ENCODE measurements around the gene C9orf50. TPM values are rescaled to one million over a fixed set of nuclear protein-coding genes. Genes with fewer than 3 reads are reported as not detected.

C9orf50 gene
- total and polyA plus RNA-seq, 2 donors (not counting 3 experiments of a cell fraction or from before 2014, with no cell fraction given) = not detected

DNA sequence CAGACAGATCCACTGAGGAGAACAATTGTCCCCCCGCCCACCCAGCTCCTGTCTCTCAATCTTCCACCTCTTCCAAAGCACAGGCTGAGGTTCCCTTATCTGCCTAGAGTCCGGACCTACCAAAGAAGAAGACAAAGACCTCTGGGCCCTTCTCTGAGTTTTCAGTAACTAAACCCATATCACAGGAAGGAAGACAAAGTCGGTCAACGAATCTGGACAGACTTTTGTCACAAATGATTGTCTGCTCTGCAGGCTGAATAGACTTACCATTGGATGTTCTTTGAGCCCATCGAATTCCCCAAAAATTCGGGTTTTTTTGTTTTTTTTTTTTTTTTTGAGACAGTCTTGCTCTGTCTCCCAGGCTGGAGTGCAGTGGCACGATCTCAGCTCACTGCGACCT lies 58.0 kb downstream of the C9orf50 start:
- Histone ChIP-seq H3K79me2 (ENCODE audit: control insufficient read depth, insufficient read depth, low read length) (no peaks in the 10 kb centered on the region), H4K20me1 (replicated peaks; ENCODE audit: control insufficient read depth, extremely low read depth, insufficient read depth, low read length) (no peaks in the 10 kb centered on the region), H3K27ac (ENCODE audit: insufficient read depth, low read depth, low read length) (no peak overlapping the region), H3K36me3 (ENCODE audit: control insufficient read depth in 2 of 2, extremely low read depth in 1 of 2, insufficient read depth in 2 of 2, low read length in 2 of 2) (no peaks in the 10 kb centered on the region), H3K9ac (replicated peaks; ENCODE audit: extremely low read depth, insufficient read depth, low read length) (no peak overlapping the region), H3K27me3 (ENCODE audit: control insufficient read depth in 2 of 2, insufficient read depth in 2 of 2, low read length in 2 of 2) (no peaks in the 10 kb centered on the region), H3K4me2 (ENCODE audit: insufficient read depth, low read length) (no peak overlapping the region), H3K4me3 (replicated peaks in 1 of 3; ENCODE audit: insufficient read depth in 1 of 3, low read depth in 1 of 3, low read length in 3 of 3) (no peak overlapping the region), H3K9me3 (replicated peaks; ENCODE audit: control insufficient read depth, insufficient read depth, low read length) (no peaks in the 10 kb centered on the region), H3K4me1 (ENCODE audit: control insufficient read depth, extremely low read depth, insufficient read depth, low read length) (no peaks in the 10 kb centered on the region), H2AFZ (ENCODE audit: low read depth, low read length) (no peak overlapping the region), H3K9me1 (replicated peaks; ENCODE audit: control insufficient read depth, extremely low read depth, insufficient read depth, low read length) (no peaks in the 10 kb centered on the region)
- dilution Hi-C loops (cut with MboI; ENCODE audit: extremely low pct_ligation_motif_present, low sequenced_read_pairs) = no loop called here
- CTCF ChIA-PET = no interaction called here
- BruUV-seq (replicated peaks) = no TSS peak
- intact Hi-C loops (cut with micrococcal nuclease) = no loop called here
- TF ChIP-seq MAX (IDR thresholded peaks at IDR 0.05; ENCODE audit: insufficient read depth, insufficient read length) (no peak), EZH2 (IDR thresholded peaks at IDR 0.05; ENCODE audit: borderline replicate concordance, low read depth, low read length, severe bottlenecking) (no peak), GATA2 (IDR thresholded peaks at IDR 0.05; ENCODE audit: insufficient read depth, insufficient read length, low read depth, low read length) (no peak), POLR2A (IDR thresholded peaks at IDR 0.05; ENCODE audit: low read depth, low read length) (no peak), FOS (IDR thresholded peaks at IDR 0.05; ENCODE audit: borderline replicate concordance, insufficient read depth, low read length) (no peak), MYC (IDR thresholded peaks at IDR 0.05; ENCODE audit: low read depth, low read length) (no peak), JUN (IDR thresholded peaks at IDR 0.05; ENCODE audit: borderline replicate concordance, insufficient read depth, insufficient read length, low read depth) (no peak), POLR2AphosphoS5 (IDR thresholded peaks at IDR 0.05; ENCODE audit: insufficient read depth, low read depth, low read length) (no peak)
- POLR2A ChIA-PET = no interaction called here
- FAIRE-seq (no peak), DNase-seq (ENCODE audit: low read depth, low spot score) (no peak)

DNA sequence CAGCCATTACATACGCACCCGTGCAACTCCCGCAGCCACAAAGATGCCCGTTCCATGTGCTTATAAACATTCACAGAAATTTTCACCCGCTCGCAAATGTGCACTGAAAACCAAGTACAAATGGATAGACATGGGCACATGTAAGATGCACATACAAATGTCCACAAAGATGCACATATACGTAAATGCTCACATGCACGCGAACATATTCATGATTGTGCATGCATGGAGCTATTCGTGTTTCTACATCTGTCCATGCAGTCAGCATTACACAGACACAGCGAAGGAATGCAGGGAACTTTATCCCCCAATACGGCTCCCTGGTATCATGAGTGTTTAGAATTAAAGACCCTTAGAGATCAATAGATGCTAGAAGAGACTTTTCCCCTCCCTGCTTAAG lies 58.4 kb downstream of the C9orf50 start:
- TF ChIP-seq MYC (IDR thresholded peaks at IDR 0.05; ENCODE audit: low read depth, low read length) = no peak
- no peak for TF ChIP-seq GATA2 (IDR thresholded peaks at IDR 0.05; ENCODE audit: insufficient read depth, insufficient read length, low read depth, low read length)
- no peak for TF ChIP-seq CTCF (IDR thresholded peaks at IDR 0.05; ENCODE audit: extremely low read depth in 1 of 2, insufficient read depth in 1 of 2, low read depth in 1 of 2, low read length in 2 of 2)
- no peak for TF ChIP-seq POLR2AphosphoS5 (IDR thresholded peaks at IDR 0.05; ENCODE audit: insufficient read depth, low read depth, low read length)
- TF ChIP-seq EZH2 (IDR thresholded peaks at IDR 0.05; ENCODE audit: borderline replicate concordance, low read depth, low read length, severe bottlenecking) = no peak
- TF ChIP-seq MAX (IDR thresholded peaks at IDR 0.05; ENCODE audit: insufficient read depth, insufficient read length) = no peak
- TF ChIP-seq POLR2A (IDR thresholded peaks at IDR 0.05; ENCODE audit: low read depth, low read length) = no peak
- TF ChIP-seq FOS (IDR thresholded peaks at IDR 0.05; ENCODE audit: borderline replicate concordance, insufficient read depth, low read length) = no peak
- no peak for TF ChIP-seq JUN (IDR thresholded peaks at IDR 0.05; ENCODE audit: borderline replicate concordance, insufficient read depth, insufficient read length, low read depth)
- no peak overlapping the region for H3K27ac ChIP-seq (ENCODE audit: insufficient read depth, low read depth, low read length)
- no peak for DNase-seq (ENCODE audit: low read depth, low spot score)
- H3K27me3 ChIP-seq (ENCODE audit: control insufficient read depth in 2 of 2, insufficient read depth in 2 of 2, low read length in 2 of 2) = no peaks in the 10 kb centered on the region
- H3K4me3 ChIP-seq (replicated peaks in 1 of 3; ENCODE audit: insufficient read depth in 1 of 3, low read depth in 1 of 3, low read length in 3 of 3) = no peak overlapping the region
- FAIRE-seq = no peak
- H3K9ac ChIP-seq (replicated peaks; ENCODE audit: extremely low read depth, insufficient read depth, low read length) = no peak overlapping the region
- no TSS peak for BruUV-seq (replicated peaks)
- H3K9me3 ChIP-seq (replicated peaks; ENCODE audit: control insufficient read depth, insufficient read depth, low read length) = no peaks in the 10 kb centered on the region
- H3K4me2 ChIP-seq (ENCODE audit: insufficient read depth, low read length) = no peak overlapping the region
- no peaks in the 10 kb centered on the region for H3K4me1 ChIP-seq (ENCODE audit: control insufficient read depth, extremely low read depth, insufficient read depth, low read length)
- H4K20me1 ChIP-seq (replicated peaks; ENCODE audit: control insufficient read depth, extremely low read depth, insufficient read depth, low read length) = no peaks in the 10 kb centered on the region
- ChIA-PET CTCF (interaction anchor here (0.8 kb wide), 1 partner anchor 10 kb away, joined by 3 read pairs; no protein-coding TSS in a partner anchor), POLR2A (no interaction called here)
- intact Hi-C loops (cut with micrococcal nuclease) (no loop called here), dilution Hi-C loops (cut with MboI; ENCODE audit: extremely low pct_ligation_motif_present, low sequenced_read_pairs) (no loop called here)
- H2AFZ ChIP-seq (ENCODE audit: low read depth, low read length) = no peak overlapping the region
- no peaks in the 10 kb centered on the region for H3K36me3 ChIP-seq (ENCODE audit: control insufficient read depth in 2 of 2, extremely low read depth in 1 of 2, insufficient read depth in 2 of 2, low read length in 2 of 2)
- no peaks in the 10 kb centered on the region for H3K79me2 ChIP-seq (ENCODE audit: control insufficient read depth, insufficient read depth, low read length)
- no peaks in the 10 kb centered on the region for H3K9me1 ChIP-seq (replicated peaks; ENCODE audit: control insufficient read depth, extremely low read depth, insufficient read depth, low read length)
